KG1 (cell line): ENCODE data around the gene SRD5A3.

ENCODE experiments used
- DNase-seq: peaks from one replicate; lab custom pipeline; 2025; lab: John Stamatoyannopoulos, UW

SRD5A3 gene

DNA sequence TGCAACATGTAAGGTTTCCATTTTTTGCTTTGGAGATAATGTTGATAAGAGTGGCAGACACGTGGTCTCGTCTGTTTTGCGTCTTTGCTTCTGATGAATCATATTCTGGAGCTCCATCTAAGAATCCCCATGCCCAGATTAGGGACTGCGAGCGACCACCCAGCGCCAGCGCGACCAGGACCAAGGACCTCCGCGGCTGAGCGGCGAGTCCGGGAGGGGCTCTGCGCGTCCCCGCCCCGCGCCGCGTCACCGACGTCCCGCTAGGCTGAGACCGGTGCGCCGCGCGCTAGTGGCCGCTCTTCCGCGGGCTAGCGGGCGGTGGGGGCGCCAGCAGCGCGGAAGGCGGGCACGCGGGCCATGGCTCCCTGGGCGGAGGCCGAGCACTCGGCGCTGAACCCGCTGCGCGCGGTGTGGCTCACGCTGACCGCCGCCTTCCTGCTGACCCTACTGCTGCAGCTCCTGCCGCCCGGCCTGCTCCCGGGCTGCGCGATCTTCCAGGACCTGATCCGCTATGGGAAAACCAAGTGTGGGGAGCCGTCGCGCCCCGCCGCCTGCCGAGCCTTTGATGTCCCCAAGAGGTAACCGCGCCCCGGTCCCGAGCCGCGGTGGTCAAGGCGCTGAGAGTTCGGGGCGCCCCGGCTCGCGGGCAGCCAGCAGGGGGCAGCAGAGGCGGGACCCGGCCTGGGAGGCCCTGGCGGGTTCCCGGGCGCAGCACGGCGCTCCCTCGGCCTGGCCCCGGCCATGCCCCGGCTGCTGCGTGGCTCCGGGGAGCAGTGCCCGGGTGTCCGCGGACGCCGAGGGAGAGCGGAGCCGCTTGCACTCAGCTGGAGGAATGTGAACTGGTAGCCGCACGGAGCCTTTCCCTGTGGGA lies at the start of gene SRD5A3:
Gene SRD5A3 (plus strand): TSS at position 263 of the 871 bp plus-strand sequence. CDS start 95 bp downstream, at position 358.
- DNase-seq, result peak; percentile 88

DNA sequence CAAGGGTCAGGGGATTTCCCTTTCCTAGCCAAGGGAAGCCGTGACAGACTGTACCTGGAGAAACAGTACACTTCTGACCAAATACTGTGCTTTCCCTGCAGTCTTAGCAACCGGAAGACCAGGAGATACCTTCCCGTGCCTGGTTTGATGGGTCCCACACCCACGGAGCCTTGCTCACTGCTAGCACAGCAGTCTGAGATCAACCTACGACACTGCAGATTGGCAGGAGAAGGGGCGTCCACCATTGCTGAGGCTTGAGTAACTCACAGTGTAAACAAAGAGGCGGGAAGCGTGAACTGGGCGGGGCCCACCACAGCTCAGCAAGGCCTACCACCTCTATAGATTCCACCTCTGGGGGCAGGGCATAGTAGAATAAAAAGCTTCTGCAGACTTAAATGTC lies 48.7 kb upstream of the SRD5A3 start:
- DNase-seq, result no peak

DNA sequence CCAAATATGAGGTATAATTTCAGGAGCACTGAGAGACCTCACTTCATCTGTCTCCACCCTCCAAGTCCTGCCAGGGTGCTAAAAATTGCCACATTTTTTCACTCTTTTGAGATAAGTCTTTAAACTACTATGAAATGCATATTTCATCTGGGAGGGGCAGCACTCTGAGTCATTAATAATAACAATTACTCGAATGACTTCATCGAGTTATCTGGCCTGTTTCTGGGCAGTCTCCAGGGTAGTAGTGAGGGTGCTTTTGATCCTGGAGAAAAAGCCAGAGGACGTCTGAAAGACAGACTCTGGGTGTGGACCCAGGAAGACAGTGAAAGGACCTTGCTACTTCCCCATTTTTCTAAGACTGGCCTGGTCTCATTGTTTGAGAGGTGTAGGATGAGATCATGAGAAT lies 42.3 kb upstream of the SRD5A3 start:
- no peak for DNase-seq

DNA sequence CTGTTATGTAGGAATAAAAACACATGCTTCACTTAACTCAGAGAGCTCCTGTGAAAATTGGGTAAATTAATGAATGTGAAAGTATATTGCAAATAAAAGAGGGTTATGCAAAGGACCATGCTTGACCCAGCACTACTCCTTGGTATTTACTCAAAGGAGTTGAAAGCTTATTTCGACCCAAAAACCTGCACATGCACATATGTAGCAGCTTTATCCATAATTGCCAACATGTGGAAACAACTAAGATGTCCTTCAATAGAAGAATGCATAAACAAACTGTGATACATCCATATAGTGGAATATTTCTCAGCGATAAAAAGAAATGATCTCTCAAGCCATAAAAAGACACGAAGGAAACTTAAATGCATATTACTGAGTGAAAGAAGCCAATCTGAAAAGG lies 41.7 kb upstream of the SRD5A3 start:
- DNase-seq, result no peak

DNA sequence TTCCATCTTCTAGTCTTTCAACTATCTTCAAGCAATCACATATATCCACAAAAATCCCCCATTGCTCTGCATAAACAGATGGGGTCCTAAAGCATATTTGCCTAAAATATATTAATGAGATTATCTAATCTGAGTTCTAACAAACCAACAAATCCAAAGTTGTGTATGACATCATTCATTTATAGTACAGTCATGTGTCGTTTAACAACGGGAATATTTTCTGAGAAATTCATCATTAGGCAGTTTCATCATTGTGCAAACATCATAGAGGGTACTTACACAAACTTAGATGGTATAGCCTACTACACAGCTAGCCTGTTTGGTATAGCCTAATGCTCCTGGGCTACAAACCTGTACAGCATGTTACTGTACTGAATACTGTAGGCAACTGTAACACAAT lies 38.0 kb upstream of the SRD5A3 start:
- DNase-seq, result no peak

DNA sequence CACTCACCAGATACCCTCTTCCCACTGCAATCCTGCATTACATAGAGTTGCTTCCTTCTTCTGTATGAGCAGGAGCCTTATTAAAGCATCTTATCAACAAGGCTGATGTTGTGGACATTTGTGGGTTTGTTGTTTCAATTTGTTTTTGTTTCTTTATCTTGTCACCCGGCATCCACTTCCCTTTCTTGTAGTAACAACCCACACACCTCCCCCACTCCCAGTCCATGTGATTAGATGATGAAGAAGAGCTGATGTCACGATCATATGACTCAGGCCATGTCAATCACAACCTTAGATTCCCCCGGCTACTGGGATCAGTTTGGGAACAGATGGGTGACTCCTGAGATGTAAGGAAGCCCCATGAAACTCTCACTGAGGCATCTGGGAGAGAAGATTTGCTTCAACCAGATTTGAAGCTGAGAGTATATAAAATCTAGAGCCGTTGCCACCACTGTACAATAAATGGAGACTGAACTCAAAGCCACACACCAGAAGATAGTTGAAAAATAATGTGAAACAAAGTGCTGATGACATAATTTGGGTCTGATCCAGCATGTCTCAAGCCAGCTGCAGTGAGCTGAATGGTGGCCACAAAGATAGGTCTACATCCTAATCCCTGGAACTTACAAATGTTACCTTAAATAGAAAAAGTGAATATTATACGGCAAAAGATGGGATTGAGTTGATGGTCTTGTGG lies 34.1 kb upstream of the SRD5A3 start:
- DNase-seq, result no peak

DNA sequence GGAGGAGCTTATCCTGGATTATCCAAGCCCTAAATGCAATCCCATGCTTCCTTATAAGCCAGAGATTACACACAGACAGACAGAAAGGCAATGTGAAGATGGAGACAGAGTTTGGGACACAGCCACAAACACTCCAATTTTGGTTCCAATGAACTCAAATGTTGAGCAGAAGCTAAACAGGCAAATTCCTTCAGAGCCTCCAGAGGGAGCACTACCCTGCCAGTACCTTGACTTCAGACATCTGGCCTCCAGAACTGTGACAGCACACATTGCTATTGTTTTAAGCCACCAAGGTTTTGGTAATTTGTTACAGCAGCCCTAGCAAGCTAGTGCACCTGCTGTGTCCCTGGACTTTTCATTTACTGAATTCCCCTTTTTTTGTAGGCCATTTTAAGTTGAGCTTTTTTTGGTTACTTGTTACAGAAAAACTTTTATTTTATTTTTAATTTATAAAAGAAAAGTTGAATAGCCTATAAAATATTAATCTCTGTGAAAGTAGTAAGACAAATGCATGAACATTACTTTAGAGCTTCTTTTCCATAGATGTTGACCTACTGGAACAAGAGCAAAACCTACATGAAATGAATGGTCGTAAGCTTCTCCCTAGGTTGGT lies 33.4 kb upstream of the SRD5A3 start:
- peak; percentile 8 for DNase-seq

DNA sequence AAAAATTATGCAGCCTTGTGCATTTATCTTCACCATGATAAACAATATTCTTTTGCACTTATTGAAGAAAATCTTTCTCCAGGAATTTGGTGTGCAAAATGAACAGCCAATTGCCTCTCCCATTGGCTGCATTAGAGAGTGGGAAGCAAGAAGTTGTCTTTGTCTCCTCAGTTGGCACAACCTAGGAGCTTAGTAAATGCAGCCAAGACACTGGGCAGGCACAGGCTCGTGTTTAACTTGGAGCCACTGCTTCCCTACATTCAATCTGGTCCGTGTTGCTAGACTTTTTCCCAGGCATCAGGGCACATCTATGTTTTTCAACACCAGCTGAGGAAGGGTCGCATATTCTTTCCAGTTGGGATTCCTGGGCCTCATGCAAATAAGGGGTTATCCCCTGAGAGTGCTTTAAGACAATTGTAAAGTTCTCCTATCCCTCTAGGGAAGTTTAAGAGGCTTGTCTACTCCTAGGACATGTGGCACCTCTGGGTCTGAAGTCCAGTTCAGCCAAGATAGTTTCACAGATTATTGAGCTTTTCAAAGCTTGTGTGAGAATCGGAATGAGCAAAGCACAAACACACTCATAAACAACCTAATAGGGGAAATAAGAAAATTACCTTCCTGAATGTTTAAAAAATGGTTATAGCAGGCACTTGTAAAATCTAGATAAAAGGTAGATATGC lies 31.8 kb upstream of the SRD5A3 start:
- DNase-seq, result no peak

DNA sequence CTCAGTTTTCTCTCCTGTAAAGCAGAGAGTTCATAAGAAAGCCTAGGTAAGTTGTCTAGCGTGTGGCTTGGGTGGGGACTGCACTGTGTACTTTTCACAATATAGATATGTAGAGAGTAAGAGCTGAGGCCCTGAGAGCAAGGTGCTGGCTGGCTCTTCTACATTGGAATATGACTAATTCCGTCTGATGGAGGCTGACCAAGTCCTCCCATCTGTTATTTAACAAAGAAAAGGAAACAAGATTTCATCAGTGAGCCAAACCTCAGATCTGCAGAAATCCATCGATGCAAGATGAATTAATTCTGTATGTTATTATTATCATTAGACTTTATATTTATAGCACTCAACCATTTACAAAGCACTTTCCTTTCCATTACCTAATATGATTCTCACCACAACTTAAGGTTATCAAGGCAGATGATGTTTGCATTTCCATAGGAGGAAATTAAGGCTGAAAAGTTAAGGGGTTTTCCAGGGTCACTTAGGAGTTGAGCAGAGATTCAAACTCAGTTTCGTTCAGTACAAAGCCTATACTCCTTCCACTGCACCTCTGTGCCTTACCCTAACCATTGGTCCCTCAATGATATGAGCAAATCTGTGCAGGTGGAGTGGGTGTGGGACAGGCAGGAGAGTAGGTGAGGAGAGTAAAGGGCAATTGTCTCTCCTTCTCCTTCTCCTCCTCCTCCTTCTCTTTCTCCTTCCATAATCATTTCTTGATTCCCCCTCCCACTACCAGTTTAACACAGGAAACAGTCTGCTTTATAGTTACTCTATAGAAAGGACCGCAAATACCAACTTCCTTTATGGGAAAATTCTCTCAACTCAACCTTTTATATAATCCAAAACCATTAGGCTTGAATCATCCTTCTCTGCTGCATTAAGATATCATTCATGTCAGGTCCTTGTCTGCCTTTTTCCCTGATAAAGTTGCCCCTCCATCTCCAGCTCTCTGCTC lies 27.6 kb upstream of the SRD5A3 start:
- DNase-seq, result no peak

DNA sequence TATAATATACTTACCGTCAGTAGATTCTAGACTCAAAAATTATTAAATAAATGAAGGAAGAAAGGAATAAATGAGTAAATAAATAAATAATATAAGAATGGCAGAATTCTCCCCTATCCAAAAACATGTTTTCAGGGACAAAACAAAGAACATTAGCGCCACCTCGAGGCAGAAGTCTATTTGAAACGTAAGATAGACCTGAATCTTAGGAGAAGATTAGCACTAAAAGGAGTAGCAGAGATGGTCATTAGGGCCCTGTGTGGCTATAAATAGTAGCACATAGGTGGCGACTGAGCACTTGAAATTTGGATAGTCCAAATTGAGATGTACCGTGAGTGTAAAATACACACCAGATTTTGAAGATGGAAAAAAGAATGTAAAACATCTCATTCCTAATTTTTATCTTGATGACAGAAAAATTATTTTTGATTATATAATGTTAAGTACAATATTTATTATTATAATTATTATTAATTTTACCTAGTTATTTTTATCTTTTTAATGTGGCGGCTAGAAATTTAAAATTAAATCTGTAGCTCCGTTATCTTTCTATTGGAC lies 24.3 kb upstream of the SRD5A3 start:
- DNase-seq, result peak; percentile 68

DNA sequence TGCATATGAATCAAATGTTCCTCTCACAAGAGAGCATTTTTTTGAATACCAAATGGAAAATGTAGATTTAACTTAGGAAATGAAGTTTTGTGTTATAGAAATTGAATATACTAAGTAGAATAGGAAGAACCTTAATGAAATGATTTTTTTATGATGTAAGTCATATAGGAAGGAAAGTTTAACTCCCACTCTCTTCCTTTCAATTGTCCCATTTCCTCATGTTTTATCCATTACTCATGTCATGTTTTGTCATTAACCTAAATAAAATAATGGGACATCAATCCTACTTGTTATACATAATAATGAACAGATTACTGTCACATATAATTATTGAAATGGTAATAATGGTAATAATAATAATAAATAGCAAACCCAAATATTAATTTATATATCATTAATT lies 22.7 kb upstream of the SRD5A3 start:
- no peak for DNase-seq

DNA sequence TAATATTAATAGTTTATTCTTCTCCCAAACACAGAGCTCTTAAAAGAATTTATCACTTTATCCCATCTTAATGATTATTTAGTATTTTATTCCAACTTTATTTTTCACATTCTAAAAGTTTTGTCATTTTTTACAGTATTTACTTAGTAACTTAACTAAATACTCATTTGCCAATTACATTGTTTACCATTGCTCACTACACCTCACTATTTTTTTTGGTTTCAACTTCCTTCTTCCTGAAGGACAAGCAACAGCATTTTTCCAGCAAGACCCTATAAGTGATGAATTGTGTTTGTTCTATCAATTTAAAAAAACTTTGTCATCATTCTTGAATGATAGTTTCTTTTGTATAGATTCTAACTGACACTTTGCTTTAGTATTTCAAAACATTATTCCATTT lies 19.4 kb upstream of the SRD5A3 start:
- no peak for DNase-seq

DNA sequence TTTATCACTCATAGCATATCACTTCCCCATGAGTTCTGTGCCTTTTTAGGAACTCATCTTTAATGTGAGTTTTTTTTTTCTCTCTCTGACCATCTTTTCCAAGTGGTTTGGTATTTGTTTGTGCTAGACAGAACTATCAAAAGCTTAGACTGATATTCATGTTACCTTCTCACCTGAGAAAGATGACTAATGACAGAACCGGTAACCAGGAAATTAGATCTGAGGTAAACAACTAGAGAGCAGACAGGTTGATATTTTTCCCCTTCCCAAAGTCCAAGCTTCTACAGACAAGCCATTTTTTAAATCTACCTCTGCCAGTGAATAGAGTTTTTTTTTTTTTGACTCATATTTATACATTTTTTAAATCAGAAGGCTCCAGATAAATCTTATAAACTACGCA lies 17.0 kb upstream of the SRD5A3 start:
- DNase-seq, result no peak

DNA sequence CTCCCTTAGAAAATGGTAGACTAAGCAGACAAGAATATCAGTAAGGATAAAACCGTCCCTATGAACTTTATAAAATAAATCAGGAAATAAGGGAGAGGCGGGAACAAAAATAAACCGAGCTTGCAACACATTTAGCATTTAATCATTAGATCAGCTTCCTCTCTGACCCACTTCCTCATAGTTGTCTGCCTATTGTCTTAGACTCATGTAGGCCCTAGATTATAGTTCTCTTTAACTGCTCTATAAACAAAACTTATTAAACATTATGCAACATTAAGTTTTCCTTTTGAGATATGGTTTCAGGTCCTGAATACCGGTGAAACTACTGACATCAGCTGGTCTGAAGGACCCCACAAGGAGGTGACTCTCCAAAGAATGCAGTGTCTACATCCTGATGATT lies 15.8 kb upstream of the SRD5A3 start:
- DNase-seq, result no peak

DNA sequence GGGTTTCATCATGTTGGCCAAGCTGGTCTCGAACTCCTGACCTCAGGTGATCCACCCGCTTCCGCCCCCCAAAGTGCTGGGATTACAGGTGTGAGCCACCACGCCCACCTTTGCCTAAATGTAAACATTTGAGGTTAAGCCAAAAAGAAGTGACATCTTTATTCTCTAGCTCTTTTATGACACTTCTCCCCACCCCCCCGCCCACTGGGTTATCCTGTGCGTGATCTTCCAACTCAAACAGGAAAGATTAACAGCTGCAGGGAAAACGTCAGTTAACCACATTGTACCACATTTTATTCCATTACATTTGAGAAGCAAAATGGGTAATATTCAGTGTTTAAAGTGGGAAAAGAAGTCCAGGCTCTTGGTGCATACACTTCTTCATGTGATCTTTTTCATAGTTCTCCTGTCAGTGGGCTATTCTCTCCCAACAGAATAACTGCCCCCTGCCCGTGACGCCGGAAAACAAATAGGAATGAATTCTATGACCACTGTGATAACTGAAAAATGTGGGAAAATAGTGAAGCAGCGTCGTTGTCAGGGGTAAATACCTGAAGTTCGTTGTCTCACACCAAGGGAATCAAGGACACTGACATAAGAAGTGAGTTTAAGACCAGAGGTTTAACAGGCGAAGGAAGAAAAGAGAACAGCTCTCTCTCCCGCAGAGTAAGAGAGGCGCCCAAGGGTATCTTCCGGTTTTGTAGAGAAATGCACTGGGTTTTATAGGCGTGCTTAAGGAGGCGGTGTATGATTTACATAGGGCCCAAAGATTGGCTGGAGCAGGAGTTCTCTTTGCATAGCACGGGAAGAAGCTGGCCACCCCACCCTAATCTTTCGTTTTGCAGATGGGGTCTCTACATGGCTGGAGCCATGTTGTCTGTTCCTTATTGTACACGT lies 9.7 kb upstream of the SRD5A3 start:
- peak; percentile 53 for DNase-seq

DNA sequence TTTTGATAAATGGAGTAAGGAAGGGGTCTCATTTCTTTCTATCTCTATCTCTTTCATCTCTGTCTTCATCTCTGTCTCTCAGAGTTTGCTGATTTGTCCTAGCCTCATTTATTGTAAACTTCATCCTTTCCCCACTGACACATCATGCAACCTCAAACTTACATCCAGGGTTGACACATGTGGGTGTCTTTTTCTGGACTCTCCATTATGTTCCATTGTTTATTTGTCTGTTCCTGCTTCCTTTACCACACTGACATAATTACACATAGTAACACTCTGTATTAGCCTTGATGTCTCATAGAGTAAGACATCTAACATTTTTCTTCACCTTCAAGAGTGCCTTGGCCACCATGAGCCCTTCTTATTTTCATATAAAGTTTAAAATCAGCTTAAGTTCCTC lies 8.1 kb upstream of the SRD5A3 start:
- DNase-seq, result no peak

DNA sequence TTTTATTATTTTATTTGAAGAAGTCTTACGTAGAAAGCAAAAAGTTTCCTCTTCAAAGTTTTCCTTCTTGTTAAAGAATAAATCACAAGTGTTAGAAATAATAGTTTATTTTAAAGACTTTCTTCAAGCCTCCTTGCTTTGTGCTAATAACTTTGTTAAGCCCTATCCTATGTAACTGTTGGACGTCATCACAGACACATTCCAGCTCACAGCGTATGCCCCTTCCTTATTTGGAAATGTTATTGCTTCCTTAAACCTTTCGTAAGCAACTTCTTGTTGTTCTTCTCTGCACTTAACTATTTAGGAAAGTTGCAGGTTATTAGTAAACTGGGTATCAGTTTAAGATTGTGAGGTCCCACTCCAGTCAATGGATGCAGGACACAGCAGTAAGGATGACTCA lies 7.6 kb upstream of the SRD5A3 start:
- DNase-seq, result no peak

DNA sequence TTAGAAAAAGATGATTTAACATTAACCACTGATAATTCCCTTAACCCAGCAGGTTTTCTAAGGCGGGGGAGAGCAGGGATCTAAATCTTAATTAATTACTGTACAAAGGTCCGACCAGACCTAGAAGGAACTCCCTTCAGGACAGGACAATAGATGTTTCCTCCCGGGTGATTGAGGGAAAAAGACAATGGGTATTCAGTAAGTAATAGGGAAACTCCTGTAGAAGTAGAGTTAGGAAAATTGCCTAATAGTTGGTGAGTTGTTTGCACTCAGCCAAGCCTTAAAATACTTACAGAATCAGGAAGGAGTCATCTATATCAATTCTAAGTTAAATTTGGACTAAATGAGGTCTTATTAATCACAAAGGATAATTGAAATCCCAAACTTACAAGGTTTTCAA lies 5.8 kb upstream of the SRD5A3 start:
- DNase-seq, result no peak

DNA sequence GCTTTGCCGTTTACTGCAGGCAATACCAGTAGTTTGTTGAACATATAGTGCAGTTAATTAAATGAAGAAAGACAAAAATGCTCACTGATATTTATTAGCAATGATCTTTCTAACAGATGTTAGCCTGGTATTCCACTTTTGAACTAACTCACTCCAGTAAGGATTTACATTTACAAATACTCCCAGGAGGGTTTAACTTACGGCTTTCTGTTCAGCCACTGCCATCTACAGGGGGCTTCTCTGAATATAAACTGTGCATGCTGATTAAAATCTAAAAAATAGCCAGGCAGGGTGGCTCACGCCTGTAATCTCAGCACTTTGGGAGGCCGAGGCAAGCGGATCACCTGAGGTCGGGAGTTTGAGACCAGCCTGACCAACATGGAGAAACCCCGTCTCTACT lies 2.2 kb upstream of the SRD5A3 start:
- DNase-seq, result no peak

DNA sequence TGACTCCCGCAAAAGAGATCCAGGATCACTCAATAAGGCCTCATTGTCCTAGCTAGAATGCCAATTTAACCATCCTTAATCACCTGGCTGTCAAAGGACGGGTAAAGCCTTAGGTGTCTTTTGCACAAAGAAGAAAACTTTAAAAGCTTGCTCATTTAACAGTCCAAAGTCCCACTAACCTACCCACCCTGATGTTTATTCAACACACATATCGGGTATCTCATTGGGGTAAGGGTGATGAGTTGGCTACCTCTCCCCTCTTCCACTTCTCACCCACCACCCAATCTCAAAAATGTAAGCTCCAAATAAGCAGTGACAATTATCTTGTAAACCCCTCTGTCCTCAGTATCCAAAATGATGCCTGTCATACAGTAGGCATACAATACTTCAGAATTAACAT lies 988 bp upstream of the SRD5A3 start:
- DNase-seq, result no peak
